ENCODE measurements around the gene OPN4. TPM values are rescaled to one million over a fixed set of nuclear protein-coding genes. Genes with fewer than 3 reads are reported as not detected.

OPN4 gene
- total and polyA plus RNA-seq, 9 of the 15 experiments (the other 6 are each of a cell fraction or from before 2014, with no cell fraction given): not detected

DNA sequence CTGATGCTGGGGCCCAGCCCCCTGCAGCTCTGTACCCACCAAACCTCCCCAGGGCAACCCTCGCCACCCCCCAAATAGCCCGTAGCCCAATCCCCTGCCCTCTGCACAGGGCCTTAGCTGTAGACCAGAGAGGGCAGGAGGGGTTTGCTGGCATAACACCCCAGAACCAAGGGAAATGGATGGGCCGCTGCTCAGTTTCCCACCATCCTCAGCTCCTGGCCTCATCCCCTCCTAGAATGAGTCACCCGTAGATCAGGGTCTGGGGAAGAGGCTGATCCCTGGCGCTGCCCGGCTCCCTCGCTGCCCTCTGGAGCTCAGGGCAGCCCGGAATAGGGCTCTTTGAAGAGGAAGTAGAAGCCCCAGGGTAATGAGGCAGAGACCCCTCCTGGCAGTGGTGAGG lies 45.2 kb downstream of the OPN4 start (continued):
- no peak for TF ChIP-seq POLR2H (tag; IDR thresholded peaks at IDR 0.05; ENCODE audit: low read depth)
- no peak for TF ChIP-seq C11orf30 (IDR thresholded peaks at IDR 0.05; ENCODE audit: low read depth)
- no peak for TF ChIP-seq CCNT2 (IDR thresholded peaks at IDR 0.05; ENCODE audit: borderline replicate concordance, extremely low read depth, insufficient read length, low read depth, low read length)
- TF ChIP-seq ZNF146 (CRISPR knock-in tag; IDR thresholded peaks at IDR 0.05; ENCODE audit: unreplicated experiment): no peak
- TF ChIP-seq, protein P1, sequence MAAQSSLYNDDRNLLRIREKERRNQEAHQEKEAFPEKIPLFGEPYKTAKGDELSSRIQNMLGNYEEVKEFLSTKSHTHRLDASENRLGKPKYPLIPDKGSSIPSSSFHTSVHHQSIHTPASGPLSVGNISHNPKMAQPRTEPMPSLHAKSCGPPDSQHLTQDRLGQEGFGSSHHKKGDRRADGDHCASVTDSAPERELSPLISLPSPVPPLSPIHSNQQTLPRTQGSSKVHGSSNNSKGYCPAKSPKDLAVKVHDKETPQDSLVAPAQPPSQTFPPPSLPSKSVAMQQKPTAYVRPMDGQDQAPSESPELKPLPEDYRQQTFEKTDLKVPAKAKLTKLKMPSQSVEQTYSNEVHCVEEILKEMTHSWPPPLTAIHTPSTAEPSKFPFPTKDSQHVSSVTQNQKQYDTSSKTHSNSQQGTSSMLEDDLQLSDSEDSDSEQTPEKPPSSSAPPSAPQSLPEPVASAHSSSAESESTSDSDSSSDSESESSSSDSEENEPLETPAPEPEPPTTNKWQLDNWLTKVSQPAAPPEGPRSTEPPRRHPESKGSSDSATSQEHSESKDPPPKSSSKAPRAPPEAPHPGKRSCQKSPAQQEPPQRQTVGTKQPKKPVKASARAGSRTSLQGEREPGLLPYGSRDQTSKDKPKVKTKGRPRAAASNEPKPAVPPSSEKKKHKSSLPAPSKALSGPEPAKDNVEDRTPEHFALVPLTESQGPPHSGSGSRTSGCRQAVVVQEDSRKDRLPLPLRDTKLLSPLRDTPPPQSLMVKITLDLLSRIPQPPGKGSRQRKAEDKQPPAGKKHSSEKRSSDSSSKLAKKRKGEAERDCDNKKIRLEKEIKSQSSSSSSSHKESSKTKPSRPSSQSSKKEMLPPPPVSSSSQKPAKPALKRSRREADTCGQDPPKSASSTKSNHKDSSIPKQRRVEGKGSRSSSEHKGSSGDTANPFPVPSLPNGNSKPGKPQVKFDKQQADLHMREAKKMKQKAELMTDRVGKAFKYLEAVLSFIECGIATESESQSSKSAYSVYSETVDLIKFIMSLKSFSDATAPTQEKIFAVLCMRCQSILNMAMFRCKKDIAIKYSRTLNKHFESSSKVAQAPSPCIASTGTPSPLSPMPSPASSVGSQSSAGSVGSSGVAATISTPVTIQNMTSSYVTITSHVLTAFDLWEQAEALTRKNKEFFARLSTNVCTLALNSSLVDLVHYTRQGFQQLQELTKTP (IDR thresholded peaks at IDR 0.05; ENCODE audit: low read depth in 1 of 2, partially characterized antibody in 2 of 2): no peak
